ENCODE measurements around the gene CCDC107.

Gene CCDC107

DNA sequence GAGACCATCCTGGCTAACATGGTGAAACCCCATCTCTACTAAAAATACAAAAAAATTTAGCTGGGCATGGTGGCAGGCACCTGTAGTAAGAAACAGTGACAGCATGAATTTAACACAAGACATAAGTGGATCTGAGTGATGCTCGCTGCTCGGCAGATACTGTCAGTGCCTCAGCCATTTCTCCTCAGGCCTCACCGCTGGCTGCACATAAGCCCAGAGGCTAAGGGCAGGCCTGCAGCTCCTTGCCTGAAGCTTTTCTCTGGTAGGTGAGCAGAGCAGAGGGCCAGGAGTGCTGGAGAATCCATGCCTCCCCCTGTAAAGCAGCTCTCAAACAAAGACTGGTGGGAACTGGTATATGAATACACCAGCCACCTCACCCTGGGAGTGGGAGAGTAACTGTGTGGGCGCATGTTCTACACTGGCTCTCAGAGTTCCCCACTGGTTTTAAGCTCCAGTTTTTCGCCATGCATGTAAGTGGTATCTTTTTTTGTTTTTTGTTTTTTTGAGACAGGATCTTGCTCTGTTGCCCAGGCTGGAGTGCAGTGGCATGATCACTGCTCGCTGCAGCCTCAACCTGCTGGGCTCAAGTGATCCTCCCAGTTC lies 29.6 kb upstream of the CCDC107 start:
- TF ChIP-seq GATA2 (IDR thresholded peaks at IDR 0.05; ENCODE audit: low read depth, low read length) (no peak), GATA3 (IDR thresholded peaks at IDR 0.05; ENCODE audit: low read depth, low read length) (no peak)

DNA sequence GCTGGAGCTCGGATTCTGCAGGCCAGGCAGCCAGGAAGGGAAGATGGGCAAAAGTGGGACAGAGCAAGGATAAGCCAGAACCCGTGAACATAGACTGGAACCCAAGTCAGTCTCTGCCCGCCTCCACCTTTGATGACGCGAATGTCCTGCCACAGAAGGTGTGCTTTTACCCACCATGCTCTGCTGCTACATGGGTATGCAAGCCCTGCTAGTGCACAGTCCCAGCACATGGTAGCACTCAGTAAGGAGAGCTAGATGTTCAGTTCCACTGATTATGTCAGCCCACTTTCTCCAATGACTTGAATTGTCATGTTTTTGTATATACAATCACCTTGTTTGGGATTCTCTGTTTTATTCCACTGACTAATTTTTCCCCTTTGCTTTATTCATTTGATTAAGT lies 28.5 kb upstream of the CCDC107 start:
- TF ChIP-seq GATA2 (IDR thresholded peaks at IDR 0.05; ENCODE audit: low read depth, low read length) (no peak), GATA3 (IDR thresholded peaks at IDR 0.05; ENCODE audit: low read depth, low read length) (no peak)

DNA sequence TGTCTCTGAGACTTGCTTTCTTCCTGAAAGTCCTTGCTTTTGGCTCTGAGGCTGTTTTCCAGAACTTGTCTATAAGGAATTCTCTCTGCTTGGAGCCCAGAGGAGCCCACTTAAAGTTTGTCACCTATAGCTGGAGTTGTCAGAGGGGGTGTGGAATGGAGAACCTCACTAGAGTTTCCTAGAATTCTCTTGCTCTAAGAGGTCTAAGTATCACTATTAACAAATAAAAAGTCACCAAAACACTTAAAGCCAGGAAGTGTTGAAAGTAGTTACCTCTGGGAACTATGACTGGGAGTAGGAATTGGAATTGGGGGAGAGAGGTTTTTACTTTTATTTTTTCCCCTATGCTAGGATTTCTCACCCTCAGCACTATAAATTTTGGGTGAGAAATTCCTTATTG lies 22.4 kb upstream of the CCDC107 start:
- no peak for TF ChIP-seq GATA3 (IDR thresholded peaks at IDR 0.05; ENCODE audit: low read depth, low read length)
- TF ChIP-seq GATA2 (IDR thresholded peaks at IDR 0.05; ENCODE audit: low read depth, low read length), result no peak

DNA sequence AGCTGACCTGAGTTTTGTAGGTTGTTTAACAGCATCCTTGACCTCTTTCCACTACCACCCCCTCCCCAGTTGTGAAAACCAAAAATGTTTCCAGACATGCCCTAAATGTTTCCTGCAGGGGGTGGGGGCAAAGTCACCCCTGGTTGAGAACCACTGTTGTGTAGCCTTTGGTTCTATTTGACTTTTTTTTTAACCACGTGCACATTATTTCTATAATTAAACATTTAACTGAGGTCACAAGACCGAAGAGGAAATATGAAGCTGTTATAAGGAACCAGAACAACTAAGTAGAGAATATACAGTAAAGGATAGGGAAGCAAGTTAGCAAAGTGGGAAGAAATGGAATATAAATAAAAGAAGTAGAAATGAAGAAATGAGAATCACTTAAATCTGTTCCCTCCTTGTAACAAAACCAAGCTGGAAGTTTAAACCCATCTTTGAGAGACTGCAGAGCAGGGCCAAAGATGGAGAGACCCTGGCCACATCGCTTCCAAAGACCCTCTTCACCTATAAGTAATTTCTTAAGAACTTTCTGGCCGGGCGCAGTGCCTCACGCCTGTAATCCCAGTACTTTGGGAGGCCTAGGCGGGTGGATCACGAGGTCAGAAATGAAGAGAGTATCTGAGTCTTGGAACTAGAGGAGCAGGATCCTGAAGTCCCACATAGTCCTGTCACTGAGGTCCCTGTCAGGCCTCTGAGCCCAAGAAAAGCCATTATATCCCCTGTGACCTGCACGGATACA lies 21.8 kb upstream of the CCDC107 start:
- TF ChIP-seq GATA3 (IDR thresholded peaks at IDR 0.05; ENCODE audit: low read depth, low read length) (no peak), GATA2 (IDR thresholded peaks at IDR 0.05; ENCODE audit: low read depth, low read length) (no peak)

DNA sequence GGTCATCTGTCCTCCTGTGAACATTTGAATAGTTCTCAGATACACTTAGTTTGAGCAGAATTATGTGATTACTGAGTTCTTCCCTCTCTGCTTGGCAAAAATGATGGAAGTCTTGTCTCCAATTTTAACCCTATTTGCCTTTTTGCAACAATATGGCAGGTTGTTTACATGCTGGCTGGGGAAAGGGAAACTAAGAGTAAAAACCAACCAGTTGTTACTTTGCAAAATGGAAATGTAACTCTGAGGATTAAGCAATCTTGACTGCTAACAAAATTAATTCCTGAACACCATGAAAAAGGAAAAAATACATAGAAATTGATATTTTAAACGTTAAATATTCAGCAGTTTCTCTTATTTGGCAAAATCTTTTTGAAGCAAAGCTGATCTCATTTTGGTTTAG lies 18.5 kb upstream of the CCDC107 start:
- TF ChIP-seq GATA2 (IDR thresholded peaks at IDR 0.05; ENCODE audit: low read depth, low read length) (no peak), GATA3 (IDR thresholded peaks at IDR 0.05; ENCODE audit: low read depth, low read length) (no peak)

DNA sequence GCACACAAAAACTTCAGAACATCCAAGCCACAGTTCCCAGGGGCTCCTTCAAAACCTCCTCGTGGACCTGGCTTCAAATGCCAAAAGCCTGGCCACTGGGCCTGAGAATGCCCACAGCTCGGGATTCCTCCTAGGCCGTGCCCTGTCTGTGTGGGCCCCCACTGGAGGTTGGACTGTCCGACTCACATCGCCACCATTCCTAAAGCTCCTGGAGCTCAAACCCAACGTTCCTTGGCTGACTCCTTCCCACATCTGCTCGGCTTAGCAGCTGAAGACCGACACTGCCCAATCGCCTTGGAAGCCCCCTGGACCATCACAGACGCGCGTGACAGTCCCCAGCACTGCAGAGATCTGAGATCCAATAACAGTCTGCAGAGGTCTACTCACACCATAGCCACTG lies 15.0 kb upstream of the CCDC107 start:
- no peak for TF ChIP-seq GATA3 (IDR thresholded peaks at IDR 0.05; ENCODE audit: low read depth, low read length)
- no peak for TF ChIP-seq GATA2 (IDR thresholded peaks at IDR 0.05; ENCODE audit: low read depth, low read length)

DNA sequence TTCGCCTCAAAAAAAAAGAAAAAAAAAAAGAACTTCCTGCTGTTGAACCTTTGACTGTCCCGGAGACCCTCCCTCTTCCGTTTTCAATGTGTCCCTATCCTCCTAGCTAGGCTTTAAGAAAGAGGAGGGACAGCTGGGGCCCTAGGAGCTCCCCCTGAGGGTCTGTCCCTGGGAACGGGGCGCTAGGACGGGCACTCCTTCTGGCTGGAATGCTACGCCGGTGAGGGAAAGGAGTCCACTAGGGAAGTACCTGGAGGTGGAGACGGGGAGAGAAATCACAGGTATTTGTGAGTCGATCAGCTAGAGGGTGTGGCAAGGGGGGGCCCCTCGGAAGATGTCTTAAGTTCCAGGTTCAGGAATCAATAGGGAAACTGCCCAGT lies 11.9 kb upstream of the CCDC107 start:
- TF ChIP-seq GATA2 (IDR thresholded peaks at IDR 0.05; ENCODE audit: low read depth, low read length) (no peak), GATA3 (IDR thresholded peaks at IDR 0.05; ENCODE audit: low read depth, low read length) (no peak)

DNA sequence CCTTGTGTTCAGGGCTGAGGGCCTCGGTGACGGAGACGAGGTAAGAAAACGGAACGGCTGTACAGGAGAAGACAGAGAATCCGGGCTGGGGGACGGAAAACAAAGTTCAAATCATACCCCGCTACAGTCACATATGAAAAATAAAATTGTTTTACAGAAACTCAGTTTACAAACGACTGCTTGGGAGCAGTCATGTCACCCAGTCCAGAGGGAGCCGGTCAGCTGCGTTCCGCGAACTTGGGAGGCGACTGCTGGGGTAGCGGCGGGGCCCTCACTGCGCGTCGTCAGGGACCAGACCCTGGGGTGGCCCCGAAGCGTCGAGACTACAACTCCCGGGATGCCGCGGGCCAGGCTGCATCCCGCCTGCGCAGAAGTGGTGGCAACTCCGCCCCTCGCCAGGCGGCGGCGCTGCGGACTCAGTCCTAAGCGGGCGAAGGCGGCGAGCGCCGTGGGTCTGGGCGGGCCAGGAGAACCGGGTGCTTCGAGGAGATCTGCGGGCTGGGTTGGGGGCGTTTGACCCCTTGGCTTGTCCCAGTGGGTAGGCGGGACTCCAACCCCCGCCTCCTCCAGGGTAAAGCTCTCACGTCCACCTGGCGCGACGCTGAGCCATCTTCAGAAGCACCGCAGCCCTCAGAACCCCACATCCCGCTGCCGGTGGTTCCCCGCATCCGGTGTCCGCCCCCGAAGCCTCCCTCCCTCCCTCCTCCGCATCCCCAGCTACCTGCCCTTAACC lies 11.4 kb upstream of the CCDC107 start:
- TF ChIP-seq GATA3 (IDR thresholded peaks at IDR 0.05; ENCODE audit: low read depth, low read length) (no peak), GATA2 (IDR thresholded peaks at IDR 0.05; ENCODE audit: low read depth, low read length) (no peak)

DNA sequence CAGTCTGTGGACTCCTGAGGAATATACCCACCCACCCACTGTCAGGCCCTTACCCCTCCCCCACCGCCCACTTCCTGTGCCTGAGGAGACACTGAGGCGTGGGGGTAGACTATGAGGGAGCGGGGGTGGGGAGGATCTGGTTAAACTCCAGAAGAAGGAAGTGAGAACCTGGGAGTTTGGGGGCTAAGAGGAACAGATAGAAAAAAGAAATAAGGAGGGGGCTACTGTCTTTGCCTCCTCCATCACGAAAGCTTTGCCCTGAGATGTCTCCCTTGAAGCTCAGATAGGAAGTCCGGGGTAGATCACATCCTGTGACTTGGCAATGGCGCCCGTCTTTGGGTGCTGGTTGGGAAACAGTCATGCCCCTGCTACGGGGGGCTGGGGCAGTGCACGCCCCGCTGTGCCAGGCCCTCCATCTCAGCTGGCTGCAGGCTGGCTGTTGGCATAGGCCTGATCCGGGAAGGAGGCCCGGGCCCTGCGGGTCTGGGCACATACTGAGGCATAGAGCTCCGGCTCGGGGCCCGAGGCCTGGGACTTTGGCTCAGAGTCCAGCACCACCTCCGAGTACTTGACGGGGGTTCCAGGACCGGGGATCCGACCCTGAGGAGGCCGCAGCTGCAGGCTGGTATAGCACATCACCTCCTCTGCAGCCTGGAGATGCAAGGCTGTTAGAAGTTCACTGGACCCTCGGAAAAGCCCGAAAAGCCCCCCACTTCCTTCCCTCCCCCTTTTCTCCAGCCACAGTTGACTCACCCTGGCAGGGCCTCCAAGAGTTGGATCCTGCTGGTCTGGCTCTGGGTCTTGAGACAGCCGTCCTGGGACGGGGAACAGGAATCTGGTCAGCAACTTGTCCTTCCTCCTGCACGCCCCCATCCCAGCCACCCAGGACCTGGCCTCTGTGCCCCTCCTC lies 8.4 kb upstream of the CCDC107 start:
- TF ChIP-seq GATA2 (IDR thresholded peaks at IDR 0.05; ENCODE audit: low read depth, low read length) (no peak), GATA3 (IDR thresholded peaks at IDR 0.05; ENCODE audit: low read depth, low read length) (no peak)

DNA sequence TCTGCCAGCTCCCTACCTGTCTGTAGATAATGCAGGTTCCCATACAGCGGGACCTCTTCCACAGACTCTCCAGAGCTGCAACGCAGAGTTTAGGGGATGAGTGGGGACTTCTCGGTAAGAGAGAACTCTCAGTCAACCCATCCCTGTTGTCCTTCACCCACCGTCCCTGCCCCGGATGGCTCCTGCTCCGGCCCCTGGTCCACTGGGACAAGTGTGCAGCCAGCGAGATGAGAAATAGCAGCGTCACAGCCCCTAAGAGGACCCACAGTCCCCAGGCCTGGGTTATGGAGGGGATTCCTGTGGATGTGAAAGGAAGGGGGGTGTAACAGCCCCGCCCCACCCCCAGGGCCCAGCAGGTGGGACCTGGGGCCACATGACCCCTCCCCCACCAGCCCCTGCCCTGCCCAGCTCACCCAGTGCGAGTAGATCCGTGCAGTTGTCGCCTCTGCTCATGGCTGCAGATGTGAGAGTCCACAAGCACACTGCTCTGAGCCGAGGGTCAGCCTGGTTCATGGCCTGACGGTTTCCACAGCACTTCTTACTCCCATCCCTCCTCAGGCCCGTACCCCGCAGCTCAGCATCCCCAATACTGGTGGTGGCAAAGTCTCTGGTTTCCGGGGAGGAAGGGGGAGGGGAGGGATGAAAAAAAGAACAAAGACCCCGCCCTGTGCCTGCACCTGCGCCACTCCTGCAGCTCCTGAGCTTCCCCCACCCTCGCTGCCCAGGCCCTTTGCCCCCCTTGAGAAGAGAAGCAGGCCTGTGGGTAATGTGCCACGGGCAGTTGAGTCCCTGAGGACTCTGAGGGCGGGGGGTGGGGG lies 7.5 kb upstream of the CCDC107 start, which contains the start of gene SIT1:
SIT1 (minus strand) TSS at position 591 of the 818 bp plus-strand sequence; CDS start at position 513, 78 bp downstream.
- TF ChIP-seq GATA3 (IDR thresholded peaks at IDR 0.05; ENCODE audit: low read depth, low read length) (no peak), GATA2 (IDR thresholded peaks at IDR 0.05; ENCODE audit: low read depth, low read length) (no peak)

DNA sequence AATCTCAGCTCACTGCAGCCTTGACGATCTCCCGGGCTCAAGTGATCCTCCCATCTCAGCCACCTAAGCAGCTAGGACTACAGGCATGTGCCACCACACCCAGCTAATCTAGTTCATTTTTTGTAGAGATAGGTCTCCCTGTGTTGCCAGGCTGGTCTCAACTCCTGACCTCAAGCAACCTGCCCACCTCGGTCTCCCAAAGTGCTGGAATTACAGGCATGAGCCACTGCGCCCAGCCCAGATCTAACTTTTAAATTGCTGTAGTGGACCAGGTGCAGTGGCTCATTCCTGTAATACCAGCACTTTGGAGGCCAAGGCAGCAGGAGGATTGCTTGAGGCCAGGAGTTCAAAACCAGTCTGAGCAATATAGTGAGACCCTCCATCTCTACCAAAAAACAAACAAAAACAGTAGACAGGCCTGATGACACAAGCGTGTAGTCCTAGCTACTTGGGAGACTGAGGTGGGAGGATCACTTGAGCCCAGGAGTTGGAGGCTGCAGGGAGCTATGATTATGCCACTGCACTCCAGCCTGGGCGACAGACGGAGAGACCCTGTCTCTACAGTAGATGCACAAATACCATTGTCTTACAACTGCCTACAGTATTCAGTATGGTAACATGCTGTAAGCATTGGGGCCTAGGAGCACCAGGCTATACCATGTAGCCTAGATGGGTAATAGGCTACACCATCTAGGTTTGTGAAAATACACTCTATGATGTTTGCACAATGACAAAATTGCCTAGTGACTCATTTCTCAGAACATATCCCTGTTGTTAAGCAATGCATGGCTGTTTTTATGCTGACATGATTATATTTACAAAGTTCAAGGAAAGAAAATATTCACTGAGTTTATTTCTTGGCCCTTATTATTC lies 5.9 kb upstream of the CCDC107 start:
- TF ChIP-seq GATA3 (IDR thresholded peaks at IDR 0.05; ENCODE audit: low read depth, low read length) (no peak), GATA2 (IDR thresholded peaks at IDR 0.05; ENCODE audit: low read depth, low read length) (no peak)

DNA sequence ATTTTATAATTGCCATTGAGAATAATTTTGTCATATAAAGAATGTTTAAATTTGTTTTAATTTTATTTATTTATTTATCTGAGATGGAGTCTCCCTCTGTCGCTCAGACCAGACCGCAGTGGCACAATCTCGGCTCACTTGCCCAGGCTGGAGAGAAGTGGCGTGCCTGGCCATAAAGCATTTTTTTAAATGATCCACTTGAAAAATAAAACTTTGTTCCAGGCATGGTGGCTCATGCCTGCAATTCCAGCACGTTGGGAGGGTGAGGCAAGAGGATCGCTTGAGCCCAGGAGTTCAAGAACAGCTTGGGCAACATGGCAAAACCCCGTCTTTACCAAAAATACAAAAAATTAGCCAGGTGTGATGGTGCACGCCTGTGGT lies 5.3 kb upstream of the CCDC107 start:
- TF ChIP-seq GATA3 (IDR thresholded peaks at IDR 0.05; ENCODE audit: low read depth, low read length), result no peak
- no peak for TF ChIP-seq GATA2 (IDR thresholded peaks at IDR 0.05; ENCODE audit: low read depth, low read length)
